OCI-LY3 (cell line): ENCODE data around the gene SPAG8.

Source experiments
- CTCF ChIP-seq: fragments of 200-600, 300-600 bp; sonication (generic); IDR thresholded peaks from 2 replicates; pipeline ENCODE4 v1.5.1; 2014; ENCODE audit warnings: antibody characterized with exemption, low read length, low read depth
- EZH2phosphoT487 ChIP-seq: fragments of 200-600 bp; shearing (Covaris generic); IDR thresholded peaks from 2 replicates; pipeline ENCODE4 v1.6.1; 2018; ENCODE audit warnings: antibody characterized with exemption, mixed run types, low read depth

- TF ChIP-seq CTCF, result no peak
- TF ChIP-seq EZH2phosphoT487, result no peak
Observed at GRCh38 chr9:35856882-35857281, 44.8 kb upstream of the SPAG8 start.
